HepG2 (cell line): Measurements from ENCODE around the gene AGBL1.

Source experiments
- FOXA3 ChIP-seq: IDR thresholded peaks from 2 replicates; pipeline ENCODE4 v1.6.1; 2016; ENCODE audit warnings: missing genetic modification reagents, missing compliant biosample characterization
- NR2F2 ChIP-seq: IDR thresholded peaks from 2 replicates; pipeline ENCODE4 v1.6.1; 2012; ENCODE audit warnings: low read depth, inconsistent platforms, borderline replicate concordance
- ZNF660 ChIP-seq: sonication (generic); formaldehyde crosslinking; IDR thresholded peaks from 2 replicates; pipeline ENCODE4 v1.5.1; 2020; ENCODE audit warnings: mild to moderate bottlenecking, low read depth, missing genetic modification reagents, borderline replicate concordance
- TF ChIP-seq, protein P1 (sequence below): sonication (generic); formaldehyde crosslinking; IDR thresholded peaks from 2 replicates; pipeline ENCODE4 v1.8.1; 2023; ENCODE audit warnings: missing genetic modification reagents, inconsistent platforms, borderline replicate concordance
- TF ChIP-seq, protein P2 (sequence below): sonication (generic); formaldehyde crosslinking; IDR thresholded peaks from 2 replicates; pipeline ENCODE4 v1.9.0; 2021; ENCODE audit warnings: missing genetic modification reagents, borderline replicate concordance
- TF ChIP-seq, protein P3 (sequence below): sonication (generic); formaldehyde crosslinking; IDR thresholded peaks from 2 replicates; pipeline ENCODE4 v1.5.0; 2020; ENCODE audit warnings: mild to moderate bottlenecking, missing genetic modification reagents, moderate library complexity

DNA sequence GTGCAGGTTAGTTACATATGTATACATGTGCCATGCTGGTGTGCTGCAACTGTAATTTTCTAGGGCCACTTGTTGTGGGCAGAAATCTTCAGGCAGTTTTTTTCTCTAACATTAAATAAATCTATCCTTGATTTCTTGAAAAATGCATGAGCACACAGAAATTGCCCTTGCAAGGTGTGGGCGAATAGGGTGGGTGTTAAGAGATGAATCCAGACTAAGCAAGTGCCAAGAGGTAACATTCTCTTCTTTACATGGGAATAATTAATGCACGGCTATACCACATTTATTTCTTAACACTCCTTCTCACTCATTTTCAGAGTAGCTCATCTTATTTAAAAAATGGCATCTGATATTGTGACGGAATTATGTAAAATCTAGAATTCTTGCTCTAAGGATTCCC lies 719.6 kb downstream of the AGBL1 start:
- TF ChIP-seq, protein P1, sequence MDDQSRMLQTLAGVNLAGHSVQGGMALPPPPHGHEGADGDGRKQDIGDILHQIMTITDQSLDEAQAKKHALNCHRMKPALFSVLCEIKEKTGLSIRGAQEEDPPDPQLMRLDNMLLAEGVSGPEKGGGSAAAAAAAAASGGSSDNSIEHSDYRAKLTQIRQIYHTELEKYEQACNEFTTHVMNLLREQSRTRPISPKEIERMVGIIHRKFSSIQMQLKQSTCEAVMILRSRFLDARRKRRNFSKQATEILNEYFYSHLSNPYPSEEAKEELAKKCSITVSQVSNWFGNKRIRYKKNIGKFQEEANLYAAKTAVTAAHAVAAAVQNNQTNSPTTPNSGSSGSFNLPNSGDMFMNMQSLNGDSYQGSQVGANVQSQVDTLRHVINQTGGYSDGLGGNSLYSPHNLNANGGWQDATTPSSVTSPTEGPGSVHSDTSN (CRISPR knock-in tag), result no peak
- TF ChIP-seq, protein P2, sequence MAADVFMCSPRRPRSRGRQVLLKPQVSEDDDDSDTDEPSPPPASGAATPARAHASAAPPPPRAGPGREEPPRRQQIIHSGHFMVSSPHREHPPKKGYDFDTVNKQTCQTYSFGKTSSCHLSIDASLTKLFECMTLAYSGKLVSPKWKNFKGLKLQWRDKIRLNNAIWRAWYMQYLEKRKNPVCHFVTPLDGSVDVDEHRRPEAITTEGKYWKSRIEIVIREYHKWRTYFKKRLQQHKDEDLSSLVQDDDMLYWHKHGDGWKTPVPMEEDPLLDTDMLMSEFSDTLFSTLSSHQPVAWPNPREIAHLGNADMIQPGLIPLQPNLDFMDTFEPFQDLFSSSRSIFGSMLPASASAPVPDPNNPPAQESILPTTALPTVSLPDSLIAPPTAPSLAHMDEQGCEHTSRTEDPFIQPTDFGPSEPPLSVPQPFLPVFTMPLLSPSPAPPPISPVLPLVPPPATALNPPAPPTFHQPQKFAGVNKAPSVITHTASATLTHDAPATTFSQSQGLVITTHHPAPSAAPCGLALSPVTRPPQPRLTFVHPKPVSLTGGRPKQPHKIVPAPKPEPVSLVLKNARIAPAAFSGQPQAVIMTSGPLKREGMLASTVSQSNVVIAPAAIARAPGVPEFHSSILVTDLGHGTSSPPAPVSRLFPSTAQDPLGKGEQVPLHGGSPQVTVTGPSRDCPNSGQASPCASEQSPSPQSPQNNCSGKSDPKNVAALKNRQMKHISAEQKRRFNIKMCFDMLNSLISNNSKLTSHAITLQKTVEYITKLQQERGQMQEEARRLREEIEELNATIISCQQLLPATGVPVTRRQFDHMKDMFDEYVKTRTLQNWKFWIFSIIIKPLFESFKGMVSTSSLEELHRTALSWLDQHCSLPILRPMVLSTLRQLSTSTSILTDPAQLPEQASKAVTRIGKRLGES (CRISPR knock-in tag), result no peak
- TF ChIP-seq FOXA3 (CRISPR knock-in tag) (no peak), NR2F2 (no peak), ZNF660 (CRISPR knock-in tag) (no peak)
- TF ChIP-seq, protein P3, sequence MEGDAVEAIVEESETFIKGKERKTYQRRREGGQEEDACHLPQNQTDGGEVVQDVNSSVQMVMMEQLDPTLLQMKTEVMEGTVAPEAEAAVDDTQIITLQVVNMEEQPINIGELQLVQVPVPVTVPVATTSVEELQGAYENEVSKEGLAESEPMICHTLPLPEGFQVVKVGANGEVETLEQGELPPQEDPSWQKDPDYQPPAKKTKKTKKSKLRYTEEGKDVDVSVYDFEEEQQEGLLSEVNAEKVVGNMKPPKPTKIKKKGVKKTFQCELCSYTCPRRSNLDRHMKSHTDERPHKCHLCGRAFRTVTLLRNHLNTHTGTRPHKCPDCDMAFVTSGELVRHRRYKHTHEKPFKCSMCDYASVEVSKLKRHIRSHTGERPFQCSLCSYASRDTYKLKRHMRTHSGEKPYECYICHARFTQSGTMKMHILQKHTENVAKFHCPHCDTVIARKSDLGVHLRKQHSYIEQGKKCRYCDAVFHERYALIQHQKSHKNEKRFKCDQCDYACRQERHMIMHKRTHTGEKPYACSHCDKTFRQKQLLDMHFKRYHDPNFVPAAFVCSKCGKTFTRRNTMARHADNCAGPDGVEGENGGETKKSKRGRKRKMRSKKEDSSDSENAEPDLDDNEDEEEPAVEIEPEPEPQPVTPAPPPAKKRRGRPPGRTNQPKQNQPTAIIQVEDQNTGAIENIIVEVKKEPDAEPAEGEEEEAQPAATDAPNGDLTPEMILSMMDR, result no peak
